GM21360 (cell line): ENCODE data around the gene RALGPS2.
"Not testable (repeated sequence)": the region's sequence is repeated elsewhere in the genome, so short reads cannot be mapped to it uniquely, and the experiment has no call there.

Experiments
- ATAC-seq: cut with Tn5 transposase; IDR thresholded peaks from one replicate; pipeline ENCODE4 v1.9.1; 2021; ENCODE audit warnings: mild to moderate bottlenecking, moderate library complexity; ENCODE audit not compliant: unreplicated experiment

Gene RALGPS2

DNA sequence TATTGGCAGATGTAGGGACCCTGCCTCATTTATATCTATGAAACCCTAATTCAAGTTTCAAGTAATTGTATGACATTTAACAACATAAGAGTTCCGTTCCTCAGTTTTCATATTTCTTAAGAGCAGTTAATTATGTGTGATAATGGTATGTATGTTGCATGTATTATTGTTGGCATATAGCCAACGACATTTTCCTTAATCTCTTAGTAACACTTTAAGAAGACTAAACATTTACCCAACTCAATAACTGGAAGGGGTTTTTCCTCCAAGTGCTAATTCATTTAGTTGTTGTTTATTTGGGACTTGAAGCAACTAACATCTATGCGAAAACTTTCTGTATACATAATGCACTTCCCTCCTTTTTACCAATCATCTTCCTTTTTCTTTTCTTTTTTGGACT, 1.5 kb upstream of the RALGPS2 start:
- ATAC-seq, result no peak

DNA sequence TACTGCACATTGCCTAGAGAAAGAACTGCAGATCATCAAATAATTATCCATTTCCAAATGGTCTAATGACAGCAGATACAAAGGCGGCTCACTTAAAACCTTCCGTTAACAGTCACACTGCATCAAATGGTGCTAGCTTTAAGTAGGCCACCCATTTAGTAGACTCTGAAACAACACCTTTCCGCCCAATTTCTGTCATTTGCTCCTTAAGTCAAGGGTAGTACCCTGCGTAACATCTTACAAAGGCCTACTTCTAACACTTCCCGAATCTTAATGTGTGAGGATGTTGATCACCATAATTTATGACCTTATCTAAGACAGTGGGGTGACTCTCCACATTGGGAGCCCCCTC, 692 bp upstream of the RALGPS2 start:
- no peak for ATAC-seq

DNA sequence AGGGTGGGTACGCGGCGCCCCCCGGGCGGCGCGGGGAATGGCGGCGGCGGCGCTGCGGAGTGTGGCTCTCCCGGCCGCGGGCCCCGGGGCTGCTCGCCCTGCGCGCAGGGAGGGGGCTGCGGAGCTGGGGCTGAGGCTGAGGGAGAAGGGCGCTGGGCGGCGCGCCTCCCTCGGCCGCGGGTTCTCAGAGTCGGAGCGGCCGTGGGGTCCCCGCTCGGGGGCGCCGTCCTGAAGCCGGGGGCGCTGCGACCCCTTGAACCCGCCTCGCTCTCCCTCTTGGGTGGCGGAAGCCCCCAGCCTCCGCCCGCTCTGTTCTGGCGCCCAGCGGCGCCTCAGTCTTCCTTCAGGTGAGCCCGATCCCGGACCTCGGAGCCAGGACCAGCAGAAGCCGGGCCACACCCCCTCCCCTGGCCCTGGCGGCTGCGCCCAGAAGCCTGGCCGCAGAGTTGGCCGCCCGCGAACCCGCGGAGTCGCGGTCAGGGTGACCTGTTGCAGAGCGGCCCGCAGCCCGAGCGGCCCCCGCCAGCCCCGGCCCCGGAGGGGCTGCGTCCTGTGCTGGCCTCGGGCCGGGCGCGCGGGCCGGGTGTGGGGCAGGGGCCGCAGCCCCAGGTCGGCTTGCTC, 532 bp downstream of the RALGPS2 start:
- peak; percentile 28 for ATAC-seq

DNA sequence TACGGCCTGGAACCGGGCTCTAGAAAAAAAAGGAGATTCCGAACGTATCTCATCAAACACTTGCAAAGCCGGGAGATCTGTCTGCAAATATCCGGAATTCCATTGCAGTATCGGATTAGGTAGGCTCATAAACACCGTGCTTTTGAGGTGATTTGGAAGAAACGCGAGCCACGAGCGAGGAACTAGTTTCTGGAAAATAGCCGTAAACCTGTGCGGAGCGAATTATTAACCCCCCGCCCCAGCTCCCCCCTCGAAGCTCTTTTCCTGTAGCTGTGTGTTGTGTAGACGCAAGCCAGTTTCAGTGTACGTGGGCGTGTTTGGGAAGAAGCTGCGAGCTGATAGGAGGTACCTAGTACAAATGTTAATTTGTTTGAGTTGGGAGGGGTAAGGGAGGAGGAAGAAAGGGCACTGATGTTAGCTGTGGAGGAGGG, 1.1 kb downstream of the RALGPS2 start:
- ATAC-seq, result peak; percentile 49

DNA sequence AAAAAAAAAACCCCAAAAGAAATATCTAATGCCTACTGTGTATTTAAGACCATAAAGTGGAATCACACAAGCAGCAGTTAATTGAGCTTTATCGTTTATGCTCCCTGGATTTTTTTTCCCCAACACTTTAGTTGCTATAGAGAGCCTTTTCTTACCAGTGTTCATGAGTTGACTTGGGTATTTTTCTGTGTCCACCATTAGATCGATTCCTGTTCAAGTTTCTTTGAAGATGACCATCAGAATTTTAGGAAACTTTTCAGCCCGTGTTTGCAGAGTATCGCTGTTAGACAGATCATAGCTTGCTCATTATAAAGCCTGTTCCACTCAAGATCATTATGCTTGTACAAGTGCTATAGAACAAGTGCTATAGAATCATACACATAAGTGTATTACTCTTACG, 1.5 kb downstream of the RALGPS2 start:
- no peak for ATAC-seq

- ATAC-seq, result no peak
Measured at GRCh38 chr1:178727014-178727895, 2.2 kb downstream of the RALGPS2 start.

DNA sequence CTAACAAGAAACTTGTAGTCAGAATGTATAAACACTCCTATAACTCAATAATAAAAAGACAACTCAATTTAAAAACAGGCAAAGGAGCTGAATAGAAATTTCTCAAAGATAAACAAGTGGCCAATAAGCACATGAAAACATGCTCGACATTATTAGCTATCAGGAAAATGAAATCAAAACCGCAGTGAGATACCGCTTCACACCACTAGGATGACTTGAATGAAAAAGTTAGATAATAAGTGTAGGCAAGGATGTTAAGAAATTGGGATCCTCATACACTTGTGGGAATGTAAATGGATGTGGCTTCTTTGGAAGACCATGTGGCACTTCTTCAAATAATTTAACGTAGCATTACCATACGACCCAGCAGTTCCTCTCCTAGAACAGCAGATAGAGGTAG, 8.9 kb downstream of the RALGPS2 start:
- ATAC-seq, result no peak

DNA sequence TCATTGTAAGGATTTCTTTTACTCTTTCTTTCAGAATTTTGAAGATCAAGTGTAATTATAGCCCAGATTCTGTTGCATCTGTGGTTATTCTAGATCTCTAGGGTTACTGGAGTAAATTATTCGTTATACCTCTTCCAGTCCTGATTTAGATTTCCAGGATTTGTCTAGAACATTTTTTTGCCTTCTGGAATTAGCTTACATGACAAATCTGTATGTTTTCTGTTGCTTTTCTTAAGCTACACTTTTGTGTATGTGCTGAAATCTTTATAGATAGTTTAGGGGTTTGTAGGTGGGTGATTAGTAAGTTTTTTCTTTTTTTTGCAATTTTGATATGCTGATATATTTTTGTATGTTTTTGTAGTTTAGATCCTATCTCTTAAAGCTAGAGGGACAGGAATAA, 13.7 kb downstream of the RALGPS2 start:
- ATAC-seq, result no peak

GRCh38 chr1:178739285-178740045, 14.4 kb downstream of the RALGPS2 start:
- ATAC-seq, result no peak

DNA sequence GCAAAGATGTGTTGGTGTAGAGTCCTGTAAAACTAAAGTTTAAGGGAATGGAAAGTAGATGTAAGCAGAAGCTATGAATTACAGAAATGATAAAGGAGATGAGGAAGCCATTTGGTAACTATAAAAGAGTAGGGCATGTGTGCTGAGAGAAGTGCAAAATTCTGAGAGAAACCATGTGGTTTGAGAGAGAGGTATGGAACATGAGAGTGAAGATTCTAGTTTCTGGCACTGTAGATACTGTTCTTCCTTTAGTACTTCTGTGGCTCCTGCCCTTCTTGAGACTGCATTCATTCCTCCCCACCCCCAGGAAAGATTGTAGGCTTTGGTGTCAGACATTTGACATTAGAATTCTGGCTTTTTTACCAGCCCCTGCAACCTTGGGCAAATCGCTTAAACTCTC, 15.4 kb downstream of the RALGPS2 start:
- no peak for ATAC-seq

DNA sequence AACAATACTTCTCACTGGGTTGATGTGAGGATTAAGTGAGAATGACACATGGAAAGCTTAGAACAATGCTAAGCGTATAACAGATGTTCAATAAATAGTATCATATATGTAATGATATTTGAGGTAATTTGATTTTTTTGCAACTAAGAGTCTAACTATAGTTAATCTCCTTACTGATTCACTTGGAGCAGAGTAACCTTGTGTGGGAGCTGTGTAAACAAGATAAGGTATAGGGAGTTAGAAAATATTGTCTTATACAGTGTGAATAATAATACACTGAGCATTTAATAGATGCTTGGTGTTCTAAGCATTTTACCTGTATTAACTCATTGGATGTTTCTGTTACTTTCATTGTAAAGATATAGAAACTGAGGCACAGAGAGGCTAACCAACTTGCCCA, 15.9 kb downstream of the RALGPS2 start:
- no peak for ATAC-seq

DNA sequence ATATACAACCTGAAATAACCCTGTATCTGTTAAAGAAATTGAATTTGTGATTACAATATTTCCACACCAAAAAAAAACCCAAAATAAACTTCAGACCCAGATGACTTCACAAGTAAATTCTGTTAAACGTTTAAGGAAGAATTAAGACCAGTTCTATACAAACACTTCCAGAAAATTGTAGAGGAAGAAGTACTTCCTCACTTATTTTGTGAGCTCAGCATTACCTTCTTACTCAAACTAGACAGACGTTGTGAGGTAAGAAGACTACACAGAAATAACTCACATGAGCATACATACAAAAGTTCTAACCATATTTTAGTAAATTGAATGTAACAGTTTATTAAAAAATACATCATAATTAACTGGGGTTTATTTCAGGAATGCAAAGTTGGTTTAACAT, 18.8 kb downstream of the RALGPS2 start:
- no peak for ATAC-seq

DNA sequence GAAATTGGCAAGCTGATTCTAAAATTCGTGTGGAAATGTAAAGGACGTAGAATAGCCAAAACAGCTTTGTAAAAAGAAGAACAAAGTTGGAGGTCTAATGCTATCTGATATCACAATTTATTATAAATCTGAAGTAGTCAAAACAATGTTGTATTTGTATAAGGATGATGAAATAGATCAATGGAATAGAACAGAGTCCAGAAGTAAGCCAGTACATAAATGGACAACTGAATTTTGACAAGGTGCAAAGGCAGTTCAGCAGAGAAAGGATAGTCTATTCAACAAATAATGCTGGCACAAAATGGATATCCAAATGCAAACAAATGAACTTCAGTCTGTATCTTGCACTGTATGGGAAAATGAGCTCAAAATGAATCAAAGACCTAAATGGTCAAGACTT, 20.2 kb downstream of the RALGPS2 start:
- ATAC-seq, result no peak

DNA sequence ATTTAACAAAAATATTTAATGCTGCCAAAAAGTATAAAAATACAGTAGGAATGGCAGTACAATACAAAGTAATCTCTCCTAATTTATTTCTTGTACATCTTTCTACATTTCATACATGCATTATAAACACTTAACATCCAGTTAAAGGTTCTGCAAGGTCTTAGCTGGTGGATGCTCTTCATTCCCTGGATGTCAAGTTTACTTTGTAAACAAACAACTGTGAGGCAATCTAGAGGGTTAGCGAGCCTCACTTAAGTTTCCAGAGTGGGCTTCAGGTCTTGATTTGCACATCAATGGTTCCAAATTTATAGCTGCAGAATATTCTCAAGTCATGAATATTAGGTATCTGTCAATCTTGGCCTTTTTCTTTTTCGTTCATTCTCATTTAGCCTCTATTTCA, 21.3 kb downstream of the RALGPS2 start:
- ATAC-seq, result no peak

DNA sequence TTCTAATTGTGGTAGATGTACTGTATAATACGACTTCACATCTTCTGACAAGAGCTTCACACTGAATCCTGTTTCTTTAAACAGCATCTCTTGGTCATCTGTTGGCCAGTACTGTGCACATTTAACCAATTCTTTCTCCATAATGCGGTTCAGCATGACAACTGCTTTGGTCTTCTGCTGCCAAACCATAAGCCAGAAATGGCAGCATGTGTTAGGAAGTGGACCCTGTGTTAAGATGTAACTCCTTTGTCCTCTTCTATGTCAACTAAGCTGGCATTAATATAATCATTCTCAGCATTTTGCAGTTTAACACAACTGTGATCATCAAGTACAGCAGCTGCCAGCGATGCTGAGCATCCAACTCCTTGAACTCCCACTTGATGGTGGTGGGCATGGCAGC, 22.3 kb downstream of the RALGPS2 start:
- not testable (repeated sequence) for ATAC-seq

DNA sequence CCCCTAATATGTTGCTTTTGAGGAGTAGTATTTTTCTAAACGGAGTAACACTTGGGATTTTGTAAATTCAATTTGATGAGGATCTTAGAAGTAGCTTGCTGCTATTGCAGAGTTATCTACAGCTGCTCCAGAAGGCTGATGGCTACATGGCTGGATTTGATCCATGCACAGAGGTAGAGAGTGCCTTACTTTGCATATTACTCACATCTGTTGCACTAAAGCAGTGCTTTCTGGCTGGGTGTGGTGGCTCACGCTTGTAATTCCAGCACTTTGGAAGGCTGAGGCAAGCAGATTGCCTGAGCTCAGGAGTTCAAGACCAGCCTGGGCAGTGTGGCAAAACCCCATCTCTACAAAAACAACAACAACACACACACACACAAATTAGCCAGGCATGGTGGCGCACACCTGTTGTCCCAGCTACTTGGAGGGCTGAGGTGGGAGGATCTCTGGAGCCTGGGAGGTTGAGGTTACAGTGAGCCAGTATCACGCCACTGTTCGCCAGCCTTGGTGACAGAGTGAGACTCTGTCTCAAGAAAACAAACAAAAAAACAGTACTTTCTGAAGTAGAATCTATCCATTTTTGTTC, 24.6 kb downstream of the RALGPS2 start:
- ATAC-seq, result no peak

- ATAC-seq, result no peak
Measured at GRCh38 chr1:178751046-178751445, 26.0 kb downstream of the RALGPS2 start.

DNA sequence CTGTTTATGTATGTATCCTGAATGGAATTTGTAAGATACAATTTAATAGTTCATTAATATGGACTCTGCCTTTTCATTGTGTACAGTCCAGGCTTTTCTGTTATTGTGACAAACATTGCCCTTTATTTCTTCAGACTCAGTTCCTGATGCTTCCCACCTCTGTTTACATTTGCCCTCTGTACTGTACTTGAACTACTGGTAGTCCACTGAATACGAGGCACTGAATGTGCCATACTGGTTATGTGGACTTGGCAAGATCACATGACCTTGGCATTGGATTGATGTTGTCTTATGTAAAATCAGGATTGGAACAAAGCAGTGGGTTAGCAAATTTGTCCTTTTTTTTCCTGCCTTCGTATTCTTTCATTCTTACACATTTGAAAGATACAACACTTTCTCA, 27.8 kb downstream of the RALGPS2 start:
- no peak for ATAC-seq

DNA sequence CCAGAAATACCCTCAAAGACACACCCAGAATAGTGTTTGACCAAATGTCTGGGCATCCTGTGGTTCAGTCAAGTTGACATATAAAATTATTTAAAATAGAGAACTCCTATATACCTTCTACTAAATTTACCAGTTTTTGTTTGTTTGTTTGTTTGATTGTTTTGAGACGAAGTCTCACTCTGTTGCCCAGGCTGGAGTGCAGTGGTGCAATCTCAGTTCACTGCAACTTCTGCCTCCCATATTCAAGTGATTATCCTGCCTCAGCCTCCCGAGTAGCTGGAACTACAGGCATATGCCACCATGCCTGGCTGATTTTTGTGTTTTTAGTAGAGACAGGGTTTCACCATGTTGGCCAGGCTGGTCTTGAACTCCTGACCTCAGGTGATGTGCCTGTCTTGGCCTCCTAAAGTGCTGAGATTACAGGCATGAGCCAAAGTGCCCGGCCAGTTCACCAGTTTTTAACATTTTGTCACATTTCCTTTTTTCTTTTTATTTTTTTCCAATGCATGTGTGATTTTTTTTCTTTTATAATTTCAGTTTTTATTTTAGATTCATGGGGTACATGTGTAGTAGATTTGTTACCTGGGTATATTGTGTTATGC, 29.7 kb downstream of the RALGPS2 start:
- not testable (repeated sequence) for ATAC-seq

GRCh38 chr1:178768423-178768822, 43.4 kb downstream of the RALGPS2 start:
- ATAC-seq, result peak; percentile 54

GRCh38 chr1:178772952-178773351, 47.9 kb downstream of the RALGPS2 start:
- no peak for ATAC-seq
